ENCODE results near the gene FBXL16.
A peak's percentile ranks its signal among the peaks of the same experiment; 100 is the strongest.
"Not testable (repeated sequence)": the region's sequence is repeated elsewhere in the genome, so short reads cannot be mapped to it uniquely, and the experiment has no call there.

The FBXL16 gene, protein sequence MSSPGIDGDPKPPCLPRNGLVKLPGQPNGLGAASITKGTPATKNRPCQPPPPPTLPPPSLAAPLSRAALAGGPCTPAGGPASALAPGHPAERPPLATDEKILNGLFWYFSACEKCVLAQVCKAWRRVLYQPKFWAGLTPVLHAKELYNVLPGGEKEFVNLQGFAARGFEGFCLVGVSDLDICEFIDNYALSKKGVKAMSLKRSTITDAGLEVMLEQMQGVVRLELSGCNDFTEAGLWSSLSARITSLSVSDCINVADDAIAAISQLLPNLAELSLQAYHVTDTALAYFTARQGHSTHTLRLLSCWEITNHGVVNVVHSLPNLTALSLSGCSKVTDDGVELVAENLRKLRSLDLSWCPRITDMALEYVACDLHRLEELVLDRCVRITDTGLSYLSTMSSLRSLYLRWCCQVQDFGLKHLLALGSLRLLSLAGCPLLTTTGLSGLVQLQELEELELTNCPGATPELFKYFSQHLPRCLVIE

DNA sequence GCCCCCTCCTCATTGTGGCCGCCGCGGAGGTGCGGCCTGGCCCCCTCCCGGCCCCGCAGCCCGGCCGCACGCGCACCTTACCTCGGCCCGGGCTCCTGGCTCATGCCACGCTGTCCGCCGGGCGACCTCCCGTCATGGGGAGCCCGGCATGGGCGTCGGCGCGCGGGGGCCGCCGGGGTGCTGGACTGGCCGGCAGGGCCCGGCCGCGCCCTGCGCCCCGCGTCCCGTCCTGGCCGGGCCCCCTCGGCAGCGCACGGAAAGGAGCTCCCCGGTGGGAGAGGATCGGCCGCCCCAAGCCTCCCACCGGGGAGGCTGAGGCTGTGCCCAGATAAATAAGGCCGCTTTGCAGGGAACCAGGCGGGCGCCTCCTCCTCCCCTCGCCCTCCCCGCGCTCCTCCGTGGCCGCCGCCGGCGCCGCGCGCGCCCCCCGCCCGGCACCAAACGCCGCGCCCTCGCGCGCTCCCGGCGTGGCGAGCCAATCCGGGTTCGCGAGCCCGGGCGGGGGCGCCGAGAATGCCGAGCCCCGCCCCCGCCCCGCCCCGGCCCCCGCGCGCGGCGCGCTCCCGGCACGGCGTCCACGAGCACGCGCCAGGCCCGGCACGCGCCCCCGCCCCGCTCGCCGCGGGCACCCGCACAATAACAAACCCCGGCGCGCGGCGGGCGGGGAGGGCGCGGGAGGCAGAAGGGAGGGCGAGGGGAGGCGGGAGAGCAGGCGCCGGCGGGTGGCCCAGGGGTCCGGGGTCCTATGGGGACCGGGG is at the start of gene FBXL16:
Gene FBXL16, minus strand, starts transcription at position 371 of the 758 bp plus-strand sequence. CDS start 8,396 bp downstream, outside the sequence.
- peak within 1 kb of the TSS; percentile 87 for H3K27ac ChIP-seq
- peak; percentile 74 for DNase-seq (ENCODE audit: low spot score)
- POLR2A ChIA-PET (ENCODE audit: low non-redundant PET): no interaction called here
- CTCF ChIA-PET: no interaction called here
- TF ChIP-seq CTCF (conservative IDR thresholded peaks at IDR 0.05; ENCODE audit: low read depth): no peak

DNA sequence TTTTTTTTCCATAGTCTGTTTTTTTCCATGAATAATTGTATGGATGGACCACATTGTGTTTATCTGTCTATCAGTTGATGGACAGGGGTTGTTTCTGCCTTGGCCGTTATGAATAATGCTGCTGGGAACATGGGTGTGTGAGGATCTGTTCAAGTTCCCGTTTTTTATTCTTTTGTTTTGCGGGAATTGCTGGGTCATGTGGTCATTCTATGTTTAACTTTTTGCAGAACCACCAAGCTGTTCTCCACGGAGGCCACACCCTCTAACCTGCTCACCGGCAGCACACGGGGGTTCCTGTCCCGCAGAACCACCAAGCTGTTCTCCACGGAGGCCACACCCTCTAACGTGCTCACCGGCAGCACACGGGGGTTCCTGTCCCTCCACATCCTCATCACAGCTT is 49.1 kb upstream of the FBXL16 start:
- CTCF ChIA-PET: interaction anchor here (0.6 to 1.0 kb wide), 2 partner anchors 30 to 48 kb away, joined by 3 read pairs; no protein-coding TSS in a partner anchor
- peak overlapping the region; percentile 23; the same call in 1 of the 2 replicates for H3K27ac ChIP-seq
- no peak for TF ChIP-seq CTCF (conservative IDR thresholded peaks at IDR 0.05; ENCODE audit: low read depth)
- POLR2A ChIA-PET (ENCODE audit: low non-redundant PET): interaction anchor here (0.6 kb wide), 1 partner anchor 26 kb away, joined by 6 read pairs; no protein-coding TSS in a partner anchor
- no peak for DNase-seq (ENCODE audit: low spot score)

GRCh38 chr16:754121-754607 is 48.6 kb upstream of the FBXL16 start:
- ChIA-PET POLR2A (ENCODE audit: low non-redundant PET) (interaction anchor here (0.6 kb wide), 1 partner anchor 27 kb away, joined by 6 read pairs; no protein-coding TSS in a partner anchor), CTCF (interaction anchor here (1.0 kb wide), 1 partner anchor 31 kb away, joined by 3 read pairs; no protein-coding TSS in a partner anchor)
- peak overlapping the region; percentile 23; the same call in 1 of the 2 replicates for H3K27ac ChIP-seq
- DNase-seq (ENCODE audit: low spot score): not testable (repeated sequence)

GRCh38 chr16:752007-752312 is 46.4 kb upstream of the FBXL16 start:
- ChIA-PET CTCF (interaction anchor here (0.7 kb wide), 1 partner anchor 34 kb away, joined by 4 read pairs; no protein-coding TSS in a partner anchor), POLR2A (ENCODE audit: low non-redundant PET) (interaction anchor here (0.5 kb wide), 1 partner anchor 9 kb away, joined by 6 read pairs; no protein-coding TSS in a partner anchor)
- no peak for TF ChIP-seq CTCF (conservative IDR thresholded peaks at IDR 0.05; ENCODE audit: low read depth)
- no peak overlapping the region for H3K27ac ChIP-seq
- DNase-seq (ENCODE audit: low spot score): no peak

GRCh38 chr16:751152-752006 is 45.8 kb upstream of the FBXL16 start:
- no peak for DNase-seq (ENCODE audit: low spot score)
- TF ChIP-seq CTCF (conservative IDR thresholded peaks at IDR 0.05; ENCODE audit: low read depth): no peak
- ChIA-PET POLR2A (ENCODE audit: low non-redundant PET) (interaction anchor here (0.5 kb wide), 1 partner anchor 8 kb away, joined by 6 read pairs; no protein-coding TSS in a partner anchor), CTCF (interaction anchor here (0.7 kb wide), 1 partner anchor 35 kb away, joined by 4 read pairs; no protein-coding TSS in a partner anchor)
- H3K27ac ChIP-seq: no peak overlapping the region

DNA sequence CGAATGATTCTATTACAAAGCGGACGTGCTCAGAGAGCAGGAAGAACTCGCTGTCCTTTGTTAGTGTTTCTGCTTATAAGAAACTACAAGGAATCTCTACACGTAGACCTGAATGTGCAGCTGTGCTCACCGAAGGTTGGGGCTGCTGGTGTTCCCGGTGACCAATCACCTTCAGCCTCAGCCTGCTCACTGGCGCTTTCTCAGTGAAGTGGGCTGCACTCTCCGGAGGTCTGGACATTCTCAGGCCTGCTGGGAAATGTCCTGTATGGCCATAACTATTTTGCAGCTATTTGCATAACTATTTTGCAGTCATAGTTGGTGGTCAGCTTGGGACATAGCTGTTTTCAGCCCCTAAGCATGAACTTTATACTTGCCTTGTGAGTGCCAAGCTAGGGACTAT is 44.9 kb upstream of the FBXL16 start:
- CTCF ChIA-PET: interaction anchor here (1.2 kb wide), 1 partner anchor 10 kb away, joined by 6 read pairs; the partner anchor contains the start of gene CIAO3
- POLR2A ChIA-PET (ENCODE audit: low non-redundant PET): no interaction called here
- no peak overlapping the region for H3K27ac ChIP-seq
- no peak for DNase-seq (ENCODE audit: low spot score)
- TF ChIP-seq CTCF (conservative IDR thresholded peaks at IDR 0.05; ENCODE audit: low read depth): no peak
